PC-3 (cell line): ENCODE data around the gene GCGR.

Experiments used
- EZH2 ChIP-seq: fragments of 300-600 bp; sonication (generic); IDR thresholded peaks from one replicate; pipeline ENCODE4 v1.6.1; 2017; ENCODE audit warnings: antibody characterized with exemption, mild to moderate bottlenecking, low read length; ENCODE audit not compliant: unreplicated experiment
- EZH2phosphoT487 ChIP-seq: fragments of 300-600 bp; sonication (generic); IDR thresholded peaks from 2 replicates; pipeline ENCODE4 v1.6.1; 2018; ENCODE audit warnings: mild to moderate bottlenecking, antibody characterized with exemption, low read length, borderline replicate concordance
- TF ChIP-seq, protein P1 (sequence below): fragments of 300-600 bp; sonication (generic); conservative IDR thresholded peaks from 2 replicates; pipeline ENCODE4 v1.5.1; 2017; ENCODE audit warnings: antibody characterized with exemption, low read depth, mild to moderate bottlenecking, low read length

DNA sequence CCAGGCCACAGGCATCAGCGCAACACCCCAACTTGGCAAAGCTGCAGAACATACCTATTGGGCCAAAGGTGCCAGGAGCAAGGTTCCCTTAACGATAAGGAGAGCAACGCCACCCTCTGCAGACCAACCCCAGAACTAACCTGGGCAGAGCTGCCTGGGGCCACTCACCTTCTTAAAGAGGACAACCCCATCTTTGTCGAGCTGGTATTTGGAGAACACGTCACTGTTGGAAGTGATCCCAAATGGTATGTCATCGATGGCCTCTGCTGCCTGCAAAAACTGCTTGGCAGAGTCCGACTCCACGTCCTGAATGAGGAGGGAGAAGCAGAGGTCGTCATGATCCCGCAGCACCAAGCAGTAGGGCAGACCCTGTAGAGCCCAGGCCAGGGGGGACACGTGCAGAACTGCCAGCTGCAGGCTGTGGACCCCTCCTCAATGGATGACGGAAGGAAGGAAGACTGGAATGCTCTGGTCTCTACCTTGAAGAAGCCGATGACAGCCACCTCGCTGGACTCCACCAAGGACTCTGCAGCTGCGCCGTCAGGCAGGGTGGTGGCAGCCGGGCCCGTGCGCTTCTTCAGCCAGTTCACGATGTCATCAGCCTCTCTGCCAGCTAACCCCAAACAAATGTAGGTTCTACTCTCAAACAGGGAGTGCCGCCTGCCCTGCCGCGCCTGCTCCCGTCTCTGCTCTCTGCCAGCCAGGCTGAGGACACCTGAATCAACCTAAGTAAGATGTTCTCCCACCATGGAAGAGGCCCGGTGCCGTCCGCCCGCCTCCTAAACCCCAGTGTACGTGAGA, 51.2 kb downstream of the GCGR start:
- TF ChIP-seq, protein P1, sequence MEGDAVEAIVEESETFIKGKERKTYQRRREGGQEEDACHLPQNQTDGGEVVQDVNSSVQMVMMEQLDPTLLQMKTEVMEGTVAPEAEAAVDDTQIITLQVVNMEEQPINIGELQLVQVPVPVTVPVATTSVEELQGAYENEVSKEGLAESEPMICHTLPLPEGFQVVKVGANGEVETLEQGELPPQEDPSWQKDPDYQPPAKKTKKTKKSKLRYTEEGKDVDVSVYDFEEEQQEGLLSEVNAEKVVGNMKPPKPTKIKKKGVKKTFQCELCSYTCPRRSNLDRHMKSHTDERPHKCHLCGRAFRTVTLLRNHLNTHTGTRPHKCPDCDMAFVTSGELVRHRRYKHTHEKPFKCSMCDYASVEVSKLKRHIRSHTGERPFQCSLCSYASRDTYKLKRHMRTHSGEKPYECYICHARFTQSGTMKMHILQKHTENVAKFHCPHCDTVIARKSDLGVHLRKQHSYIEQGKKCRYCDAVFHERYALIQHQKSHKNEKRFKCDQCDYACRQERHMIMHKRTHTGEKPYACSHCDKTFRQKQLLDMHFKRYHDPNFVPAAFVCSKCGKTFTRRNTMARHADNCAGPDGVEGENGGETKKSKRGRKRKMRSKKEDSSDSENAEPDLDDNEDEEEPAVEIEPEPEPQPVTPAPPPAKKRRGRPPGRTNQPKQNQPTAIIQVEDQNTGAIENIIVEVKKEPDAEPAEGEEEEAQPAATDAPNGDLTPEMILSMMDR, result peak; percentile 49; the same call in 1 of the 2 replicates
- TF ChIP-seq EZH2phosphoT487 (no peak), EZH2 (no peak)
